Spleen (tissue), 7 donors: ENCODE measurements around the gene ELOA.

Experiments used
- CTCF ChIP-seq, 11 experiments: fragments of 200-600 bp in 7 of 11; fragments of 450-650 bp in 4 of 11; sonication (generic) in 4 of 11; IDR thresholded peaks in 8 of 11; conservative IDR thresholded peaks in 3 of 11; 1 replicate in 7 of 11; 2 replicates in 4 of 11; pipeline versions ENCODE4 v1.4.0 to v1.8.0; 2016 to 2021; ENCODE audit warnings: antibody characterized with exemption in 11 of 11, inconsistent platforms in 4 of 11, mild to moderate bottlenecking in 1 of 11
- POLR2A ChIP-seq, 3 donors: fragments of 450-650 bp; IDR thresholded peaks; one replicate each; pipeline ENCODE4 v1.5.1; 2017; ENCODE audit warnings: antibody characterized with exemption in 3 of 3, mild to moderate bottlenecking in 1 of 3
- donor health status: DM: no; HTN: no; CAD: no; lungs with moderate emphysema.
- donor health status: DM: no; HTN: no; CAD: no.
- donor health status: DM: no; HTN: no; CAD: no.

DNA sequence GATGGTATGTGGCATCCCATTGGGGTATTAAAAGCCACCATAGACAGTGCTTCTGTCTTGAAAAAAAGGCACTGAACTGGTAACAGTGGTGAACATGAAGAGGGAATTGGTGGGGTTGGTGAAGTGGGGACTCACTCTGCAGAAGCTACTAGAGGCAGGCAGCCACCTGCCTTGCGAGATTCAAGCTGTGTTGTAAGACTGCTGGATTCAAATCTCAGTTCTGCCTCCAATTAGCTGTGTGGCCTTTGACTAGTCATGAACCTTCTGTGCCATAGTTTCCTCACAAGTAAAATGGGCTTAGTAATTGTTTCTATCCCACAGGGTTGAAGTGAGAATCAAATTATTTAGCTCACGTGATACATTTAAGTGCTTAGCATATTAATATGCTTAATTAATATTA is 16.6 kb upstream of the ELOA start:
- no peak for TF ChIP-seq CTCF (IDR thresholded peaks at IDR 0.05 in 8 of 11, conservative IDR thresholded peaks at IDR 0.05 in 3 of 11)
- no peak for TF ChIP-seq POLR2A (IDR thresholded peaks at IDR 0.05)
